ENCODE data around the gene DYSF.

- TF ChIP-seq CTCF (IDR thresholded peaks at IDR 0.05; ENCODE audit: extremely low read depth in 1 of 2, insufficient read depth in 1 of 2, low read depth in 1 of 2, low read length in 2 of 2) (no peak), EZH2 (IDR thresholded peaks at IDR 0.05; ENCODE audit: borderline replicate concordance, low read depth, low read length, severe bottlenecking) (no peak), POLR2AphosphoS5 (IDR thresholded peaks at IDR 0.05; ENCODE audit: insufficient read depth, low read depth, low read length) (no peak), POLR2A (IDR thresholded peaks at IDR 0.05; ENCODE audit: low read depth, low read length) (no peak), FOS (IDR thresholded peaks at IDR 0.05; ENCODE audit: borderline replicate concordance, insufficient read depth, low read length) (no peak)
Measured at GRCh38 chr2:71576541-71576940, 123.2 kb downstream of the DYSF start.

Measured in endothelial cell of umbilical vein (primary cell).